Right lobe of liver (tissue), 4 donors: Measurements from ENCODE around the gene MGP.

Experiments used
- POLR2A ChIP-seq: fragments of 450-650 bp; IDR thresholded peaks from one replicate; pipeline ENCODE4 v1.6.1; 2017; ENCODE audit warnings: antibody characterized with exemption, mild to moderate bottlenecking
- TF ChIP-seq, protein P1 (sequence below), 4 donors: fragments of 200-600 bp in 3 of 4; fragments of 450-650 bp in 1 of 4; IDR thresholded peaks; one replicate each; pipeline versions ENCODE4 v1.5.1 to v1.8.0; 2016 to 2022; ENCODE audit warnings: antibody characterized with exemption in 4 of 4, mild to moderate bottlenecking in 2 of 4
- donor health status: DM: no; HTN: no; CAD: no.
- donor health status: DM: no; HTN: no; CAD: no.
- donor health status: DM: no; HTN: yes; CAD: no.

DNA sequence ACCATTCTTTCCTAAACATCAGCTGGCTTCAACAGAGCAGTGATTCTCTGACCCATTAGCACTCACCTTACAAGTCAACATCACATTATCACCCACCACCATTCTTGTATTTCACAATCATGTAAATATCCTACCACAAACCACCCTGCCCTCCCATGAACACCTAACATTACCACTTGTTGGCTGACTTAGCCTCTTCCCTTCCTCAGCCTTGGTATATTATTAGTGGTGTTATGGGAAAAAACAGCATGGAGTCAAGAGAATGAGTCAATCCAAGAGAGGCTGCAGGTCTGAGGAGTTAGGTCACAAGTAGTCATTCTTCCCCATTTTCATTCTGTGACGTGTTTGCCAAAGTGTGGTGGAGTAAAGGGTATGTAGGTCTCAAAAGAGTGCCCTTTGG, 22.3 kb upstream of the MGP start:
- TF ChIP-seq, protein P1, sequence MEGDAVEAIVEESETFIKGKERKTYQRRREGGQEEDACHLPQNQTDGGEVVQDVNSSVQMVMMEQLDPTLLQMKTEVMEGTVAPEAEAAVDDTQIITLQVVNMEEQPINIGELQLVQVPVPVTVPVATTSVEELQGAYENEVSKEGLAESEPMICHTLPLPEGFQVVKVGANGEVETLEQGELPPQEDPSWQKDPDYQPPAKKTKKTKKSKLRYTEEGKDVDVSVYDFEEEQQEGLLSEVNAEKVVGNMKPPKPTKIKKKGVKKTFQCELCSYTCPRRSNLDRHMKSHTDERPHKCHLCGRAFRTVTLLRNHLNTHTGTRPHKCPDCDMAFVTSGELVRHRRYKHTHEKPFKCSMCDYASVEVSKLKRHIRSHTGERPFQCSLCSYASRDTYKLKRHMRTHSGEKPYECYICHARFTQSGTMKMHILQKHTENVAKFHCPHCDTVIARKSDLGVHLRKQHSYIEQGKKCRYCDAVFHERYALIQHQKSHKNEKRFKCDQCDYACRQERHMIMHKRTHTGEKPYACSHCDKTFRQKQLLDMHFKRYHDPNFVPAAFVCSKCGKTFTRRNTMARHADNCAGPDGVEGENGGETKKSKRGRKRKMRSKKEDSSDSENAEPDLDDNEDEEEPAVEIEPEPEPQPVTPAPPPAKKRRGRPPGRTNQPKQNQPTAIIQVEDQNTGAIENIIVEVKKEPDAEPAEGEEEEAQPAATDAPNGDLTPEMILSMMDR (IDR thresholded peaks at IDR 0.05) = no peak
- TF ChIP-seq POLR2A = no peak
